GM12874 (cell line): ENCODE results near the gene ADAMTSL2.

Experiments used
- TF ChIP-seq, protein P1 (sequence below): IDR thresholded peaks from 2 replicates; pipeline ENCODE4 v1.5.1; 2011; ENCODE audit warnings: low read depth, mild to moderate bottlenecking, control low read depth, low read length, moderate library complexity; ENCODE audit not compliant: insufficient read depth

The ADAMTSL2 gene

GRCh38 chr9:133556354-133556753, 21.9 kb downstream of the ADAMTSL2 start:
- TF ChIP-seq, protein P1, sequence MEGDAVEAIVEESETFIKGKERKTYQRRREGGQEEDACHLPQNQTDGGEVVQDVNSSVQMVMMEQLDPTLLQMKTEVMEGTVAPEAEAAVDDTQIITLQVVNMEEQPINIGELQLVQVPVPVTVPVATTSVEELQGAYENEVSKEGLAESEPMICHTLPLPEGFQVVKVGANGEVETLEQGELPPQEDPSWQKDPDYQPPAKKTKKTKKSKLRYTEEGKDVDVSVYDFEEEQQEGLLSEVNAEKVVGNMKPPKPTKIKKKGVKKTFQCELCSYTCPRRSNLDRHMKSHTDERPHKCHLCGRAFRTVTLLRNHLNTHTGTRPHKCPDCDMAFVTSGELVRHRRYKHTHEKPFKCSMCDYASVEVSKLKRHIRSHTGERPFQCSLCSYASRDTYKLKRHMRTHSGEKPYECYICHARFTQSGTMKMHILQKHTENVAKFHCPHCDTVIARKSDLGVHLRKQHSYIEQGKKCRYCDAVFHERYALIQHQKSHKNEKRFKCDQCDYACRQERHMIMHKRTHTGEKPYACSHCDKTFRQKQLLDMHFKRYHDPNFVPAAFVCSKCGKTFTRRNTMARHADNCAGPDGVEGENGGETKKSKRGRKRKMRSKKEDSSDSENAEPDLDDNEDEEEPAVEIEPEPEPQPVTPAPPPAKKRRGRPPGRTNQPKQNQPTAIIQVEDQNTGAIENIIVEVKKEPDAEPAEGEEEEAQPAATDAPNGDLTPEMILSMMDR: no peak

- TF ChIP-seq, protein P1: no peak
Observed at GRCh38 chr9:133557581-133557980, 23.1 kb downstream of the ADAMTSL2 start.

DNA sequence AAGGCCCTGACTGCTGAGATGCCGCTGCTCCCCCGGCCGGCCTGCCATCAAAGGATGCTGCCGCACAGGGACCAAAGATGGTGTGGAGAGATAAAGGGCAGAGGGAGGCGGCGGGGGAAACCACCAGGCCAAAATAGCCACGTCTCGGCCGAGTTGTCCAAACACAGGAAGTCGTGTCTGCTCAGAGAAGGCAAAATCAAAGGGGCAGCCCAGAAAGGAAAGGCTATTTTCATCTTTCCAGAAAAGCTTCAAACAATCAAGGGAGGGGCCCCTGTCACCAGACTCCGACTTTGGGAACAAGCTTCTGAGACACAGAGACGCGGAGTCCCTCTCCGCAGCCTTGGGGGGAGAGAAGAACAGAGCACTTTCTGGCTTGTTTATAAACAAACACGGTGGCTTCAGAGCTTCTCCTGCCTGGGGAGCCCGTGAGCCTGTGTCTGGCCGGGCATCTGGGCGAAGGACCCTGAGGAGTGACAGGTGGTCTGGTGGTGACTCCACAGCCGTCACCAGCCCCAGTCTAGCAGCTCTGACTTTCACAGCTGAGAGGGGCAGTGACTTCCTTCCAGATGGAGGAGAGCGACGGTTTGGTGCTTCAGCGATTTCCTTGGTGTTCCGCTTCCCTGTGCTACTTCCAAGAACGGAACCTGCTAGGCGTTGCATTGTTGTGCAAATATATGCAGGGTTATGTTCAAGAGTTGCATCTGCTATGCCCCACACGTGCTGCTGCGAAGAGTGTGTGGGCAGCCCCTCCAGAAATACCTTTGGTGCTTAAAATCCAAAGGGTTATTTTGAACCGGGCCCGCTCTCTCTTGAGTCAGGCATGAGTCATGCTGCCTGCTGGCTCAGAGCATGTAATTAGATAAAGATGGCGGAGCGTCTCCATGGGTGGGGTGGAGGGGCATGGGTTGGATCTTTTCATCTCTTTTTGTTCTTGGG, 24.0 kb downstream of the ADAMTSL2 start:
- TF ChIP-seq, protein P1: no peak

DNA sequence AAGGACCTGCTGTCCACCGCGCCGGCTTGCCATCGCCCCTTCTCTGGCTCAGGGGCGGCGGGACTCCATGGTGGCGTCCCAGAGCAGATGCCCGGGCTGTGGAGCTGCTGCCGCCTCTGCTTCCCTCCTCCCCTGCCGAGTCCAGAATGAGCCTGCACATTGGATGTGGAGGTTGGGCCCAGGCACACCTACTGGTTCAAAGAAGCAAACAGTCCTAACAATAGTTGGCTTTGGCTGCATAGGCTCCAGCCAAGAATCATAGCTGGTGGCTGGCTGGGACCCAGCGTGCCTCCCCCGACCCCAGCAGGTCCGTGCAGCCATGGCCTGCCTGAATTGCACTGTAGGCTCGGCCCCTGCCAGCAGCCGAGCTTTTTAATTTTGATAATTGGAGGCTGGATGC, 25.8 kb downstream of the ADAMTSL2 start:
- TF ChIP-seq, protein P1: no peak

DNA sequence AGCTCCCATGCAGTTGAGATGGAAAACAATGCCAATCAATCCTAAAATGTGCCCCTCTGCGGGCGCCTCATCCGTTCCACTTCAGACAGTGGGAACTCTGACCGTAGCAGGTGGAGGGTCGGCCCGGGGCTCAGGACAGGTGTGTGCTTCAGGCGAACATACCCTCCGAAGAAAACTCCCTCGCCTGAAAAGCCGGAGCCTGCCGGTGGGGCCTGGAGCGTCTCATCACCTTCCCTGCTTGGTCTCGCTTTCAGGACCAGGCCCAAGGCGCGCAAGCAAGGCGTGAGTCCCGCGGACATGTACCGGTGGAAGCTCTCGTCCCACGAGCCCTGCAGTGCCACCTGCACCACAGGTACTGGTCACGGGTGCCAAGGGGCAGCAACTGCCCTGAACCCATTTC, 26.4 kb downstream of the ADAMTSL2 start:
- TF ChIP-seq, protein P1: no peak

DNA sequence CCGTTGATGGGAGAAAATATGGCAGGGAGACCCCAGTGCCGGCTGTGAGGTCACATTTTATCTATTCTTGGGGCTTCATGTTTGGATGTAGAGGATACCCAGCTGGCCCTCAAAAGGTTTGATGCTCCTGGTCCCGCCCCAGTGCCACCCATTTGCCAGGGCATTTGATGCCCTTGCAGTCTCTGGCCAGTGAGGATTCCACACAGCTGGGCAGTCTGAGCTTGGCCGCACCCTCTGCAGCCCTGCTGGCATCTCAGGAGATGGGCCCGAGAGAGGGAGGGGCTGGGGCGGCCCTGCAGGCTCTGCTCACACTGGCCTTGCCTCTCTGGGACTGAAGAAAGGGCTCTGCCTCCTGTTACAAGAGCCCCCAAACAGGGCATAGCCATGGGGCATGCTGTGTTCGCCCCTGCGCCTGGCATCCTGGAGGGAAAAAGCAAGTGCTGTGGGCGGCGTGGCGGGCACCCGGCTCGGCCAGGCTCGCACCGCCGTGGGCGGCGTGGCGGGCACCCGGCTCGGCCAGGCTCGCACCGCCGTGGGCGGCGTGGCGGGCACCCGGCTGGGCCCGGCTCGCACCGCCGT, 27.6 kb downstream of the ADAMTSL2 start:
- TF ChIP-seq, protein P1: no peak

- TF ChIP-seq, protein P1: no peak
Observed at GRCh38 chr9:133562611-133563290, 28.2 kb downstream of the ADAMTSL2 start.
